ENCODE measurements around the gene RASSF5.

DNA sequence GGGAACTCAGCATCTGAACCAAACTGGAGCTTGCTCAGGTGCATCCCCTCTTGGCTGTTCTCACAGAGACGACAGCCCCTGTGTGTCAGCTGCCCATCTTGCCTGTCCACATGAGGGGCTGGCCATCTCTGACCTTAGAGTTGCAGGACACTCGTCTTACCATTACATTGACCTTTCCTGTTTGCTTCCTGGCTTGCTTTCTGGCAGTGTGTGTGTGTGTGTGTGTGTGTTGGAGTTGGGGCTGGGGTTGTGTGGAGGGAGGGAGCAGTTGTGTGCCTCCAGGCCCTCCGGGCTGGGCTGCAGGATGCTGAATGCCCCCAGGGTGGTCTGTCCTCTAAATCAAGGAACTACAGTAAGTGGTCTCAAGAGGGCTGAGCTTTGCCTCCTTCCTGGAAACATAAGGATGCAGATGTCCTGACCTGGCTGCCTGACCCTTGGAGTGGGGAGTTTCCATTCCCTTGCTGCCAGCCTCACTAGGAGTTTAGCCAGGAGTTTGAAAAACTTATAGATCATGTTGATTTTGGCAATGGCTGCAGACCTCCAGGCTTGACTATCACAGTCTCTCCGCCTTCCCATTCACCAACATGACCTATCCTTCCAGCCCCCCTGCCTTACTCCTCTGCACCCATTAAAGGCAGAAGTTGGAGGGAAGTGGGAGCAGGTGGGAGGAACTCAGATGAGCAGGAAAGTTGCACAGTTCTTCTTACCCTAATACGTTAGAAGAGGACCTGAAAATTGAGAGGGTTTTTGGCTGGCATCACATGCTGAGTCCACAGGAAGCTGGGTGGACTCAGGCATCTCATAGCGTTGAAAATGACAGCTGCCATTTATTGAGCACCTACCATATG is 19.0 kb downstream of the RASSF5 start:
- TF ChIP-seq EZH2 (IDR thresholded peaks at IDR 0.05; ENCODE audit: low read depth, unreplicated experiment): no peak
- no peak for TF ChIP-seq POLR2AphosphoS5 (IDR thresholded peaks at IDR 0.05; ENCODE audit: low read depth)
- TF ChIP-seq CTCF (conservative IDR thresholded peaks at IDR 0.05; ENCODE audit: low read depth in 2 of 2): no peak
- TF ChIP-seq, protein P1, sequence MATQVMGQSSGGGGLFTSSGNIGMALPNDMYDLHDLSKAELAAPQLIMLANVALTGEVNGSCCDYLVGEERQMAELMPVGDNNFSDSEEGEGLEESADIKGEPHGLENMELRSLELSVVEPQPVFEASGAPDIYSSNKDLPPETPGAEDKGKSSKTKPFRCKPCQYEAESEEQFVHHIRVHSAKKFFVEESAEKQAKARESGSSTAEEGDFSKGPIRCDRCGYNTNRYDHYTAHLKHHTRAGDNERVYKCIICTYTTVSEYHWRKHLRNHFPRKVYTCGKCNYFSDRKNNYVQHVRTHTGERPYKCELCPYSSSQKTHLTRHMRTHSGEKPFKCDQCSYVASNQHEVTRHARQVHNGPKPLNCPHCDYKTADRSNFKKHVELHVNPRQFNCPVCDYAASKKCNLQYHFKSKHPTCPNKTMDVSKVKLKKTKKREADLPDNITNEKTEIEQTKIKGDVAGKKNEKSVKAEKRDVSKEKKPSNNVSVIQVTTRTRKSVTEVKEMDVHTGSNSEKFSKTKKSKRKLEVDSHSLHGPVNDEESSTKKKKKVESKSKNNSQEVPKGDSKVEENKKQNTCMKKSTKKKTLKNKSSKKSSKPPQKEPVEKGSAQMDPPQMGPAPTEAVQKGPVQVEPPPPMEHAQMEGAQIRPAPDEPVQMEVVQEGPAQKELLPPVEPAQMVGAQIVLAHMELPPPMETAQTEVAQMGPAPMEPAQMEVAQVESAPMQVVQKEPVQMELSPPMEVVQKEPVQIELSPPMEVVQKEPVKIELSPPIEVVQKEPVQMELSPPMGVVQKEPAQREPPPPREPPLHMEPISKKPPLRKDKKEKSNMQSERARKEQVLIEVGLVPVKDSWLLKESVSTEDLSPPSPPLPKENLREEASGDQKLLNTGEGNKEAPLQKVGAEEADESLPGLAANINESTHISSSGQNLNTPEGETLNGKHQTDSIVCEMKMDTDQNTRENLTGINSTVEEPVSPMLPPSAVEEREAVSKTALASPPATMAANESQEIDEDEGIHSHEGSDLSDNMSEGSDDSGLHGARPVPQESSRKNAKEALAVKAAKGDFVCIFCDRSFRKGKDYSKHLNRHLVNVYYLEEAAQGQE (IDR thresholded peaks at IDR 0.05; ENCODE audit: unreplicated experiment): no peak
- no peak for TF ChIP-seq EZH2phosphoT487 (IDR thresholded peaks at IDR 0.05; ENCODE audit: unreplicated experiment)
- no peak for TF ChIP-seq JUNB (IDR thresholded peaks at IDR 0.05; ENCODE audit: unreplicated experiment)
- TF ChIP-seq CREB1 (CRISPR knock-in tag; IDR thresholded peaks at IDR 0.05; ENCODE audit: low read depth): no peak
- TF ChIP-seq NANOG (IDR thresholded peaks at IDR 0.05; ENCODE audit: borderline replicate concordance): no peak
- no peak for TF ChIP-seq ZNF331 (CRISPR knock-in tag; IDR thresholded peaks at IDR 0.05; ENCODE audit: low read depth)
- TF ChIP-seq STAT1 (IDR thresholded peaks at IDR 0.05; ENCODE audit: unreplicated experiment): no peak
- TF ChIP-seq, protein P2, sequence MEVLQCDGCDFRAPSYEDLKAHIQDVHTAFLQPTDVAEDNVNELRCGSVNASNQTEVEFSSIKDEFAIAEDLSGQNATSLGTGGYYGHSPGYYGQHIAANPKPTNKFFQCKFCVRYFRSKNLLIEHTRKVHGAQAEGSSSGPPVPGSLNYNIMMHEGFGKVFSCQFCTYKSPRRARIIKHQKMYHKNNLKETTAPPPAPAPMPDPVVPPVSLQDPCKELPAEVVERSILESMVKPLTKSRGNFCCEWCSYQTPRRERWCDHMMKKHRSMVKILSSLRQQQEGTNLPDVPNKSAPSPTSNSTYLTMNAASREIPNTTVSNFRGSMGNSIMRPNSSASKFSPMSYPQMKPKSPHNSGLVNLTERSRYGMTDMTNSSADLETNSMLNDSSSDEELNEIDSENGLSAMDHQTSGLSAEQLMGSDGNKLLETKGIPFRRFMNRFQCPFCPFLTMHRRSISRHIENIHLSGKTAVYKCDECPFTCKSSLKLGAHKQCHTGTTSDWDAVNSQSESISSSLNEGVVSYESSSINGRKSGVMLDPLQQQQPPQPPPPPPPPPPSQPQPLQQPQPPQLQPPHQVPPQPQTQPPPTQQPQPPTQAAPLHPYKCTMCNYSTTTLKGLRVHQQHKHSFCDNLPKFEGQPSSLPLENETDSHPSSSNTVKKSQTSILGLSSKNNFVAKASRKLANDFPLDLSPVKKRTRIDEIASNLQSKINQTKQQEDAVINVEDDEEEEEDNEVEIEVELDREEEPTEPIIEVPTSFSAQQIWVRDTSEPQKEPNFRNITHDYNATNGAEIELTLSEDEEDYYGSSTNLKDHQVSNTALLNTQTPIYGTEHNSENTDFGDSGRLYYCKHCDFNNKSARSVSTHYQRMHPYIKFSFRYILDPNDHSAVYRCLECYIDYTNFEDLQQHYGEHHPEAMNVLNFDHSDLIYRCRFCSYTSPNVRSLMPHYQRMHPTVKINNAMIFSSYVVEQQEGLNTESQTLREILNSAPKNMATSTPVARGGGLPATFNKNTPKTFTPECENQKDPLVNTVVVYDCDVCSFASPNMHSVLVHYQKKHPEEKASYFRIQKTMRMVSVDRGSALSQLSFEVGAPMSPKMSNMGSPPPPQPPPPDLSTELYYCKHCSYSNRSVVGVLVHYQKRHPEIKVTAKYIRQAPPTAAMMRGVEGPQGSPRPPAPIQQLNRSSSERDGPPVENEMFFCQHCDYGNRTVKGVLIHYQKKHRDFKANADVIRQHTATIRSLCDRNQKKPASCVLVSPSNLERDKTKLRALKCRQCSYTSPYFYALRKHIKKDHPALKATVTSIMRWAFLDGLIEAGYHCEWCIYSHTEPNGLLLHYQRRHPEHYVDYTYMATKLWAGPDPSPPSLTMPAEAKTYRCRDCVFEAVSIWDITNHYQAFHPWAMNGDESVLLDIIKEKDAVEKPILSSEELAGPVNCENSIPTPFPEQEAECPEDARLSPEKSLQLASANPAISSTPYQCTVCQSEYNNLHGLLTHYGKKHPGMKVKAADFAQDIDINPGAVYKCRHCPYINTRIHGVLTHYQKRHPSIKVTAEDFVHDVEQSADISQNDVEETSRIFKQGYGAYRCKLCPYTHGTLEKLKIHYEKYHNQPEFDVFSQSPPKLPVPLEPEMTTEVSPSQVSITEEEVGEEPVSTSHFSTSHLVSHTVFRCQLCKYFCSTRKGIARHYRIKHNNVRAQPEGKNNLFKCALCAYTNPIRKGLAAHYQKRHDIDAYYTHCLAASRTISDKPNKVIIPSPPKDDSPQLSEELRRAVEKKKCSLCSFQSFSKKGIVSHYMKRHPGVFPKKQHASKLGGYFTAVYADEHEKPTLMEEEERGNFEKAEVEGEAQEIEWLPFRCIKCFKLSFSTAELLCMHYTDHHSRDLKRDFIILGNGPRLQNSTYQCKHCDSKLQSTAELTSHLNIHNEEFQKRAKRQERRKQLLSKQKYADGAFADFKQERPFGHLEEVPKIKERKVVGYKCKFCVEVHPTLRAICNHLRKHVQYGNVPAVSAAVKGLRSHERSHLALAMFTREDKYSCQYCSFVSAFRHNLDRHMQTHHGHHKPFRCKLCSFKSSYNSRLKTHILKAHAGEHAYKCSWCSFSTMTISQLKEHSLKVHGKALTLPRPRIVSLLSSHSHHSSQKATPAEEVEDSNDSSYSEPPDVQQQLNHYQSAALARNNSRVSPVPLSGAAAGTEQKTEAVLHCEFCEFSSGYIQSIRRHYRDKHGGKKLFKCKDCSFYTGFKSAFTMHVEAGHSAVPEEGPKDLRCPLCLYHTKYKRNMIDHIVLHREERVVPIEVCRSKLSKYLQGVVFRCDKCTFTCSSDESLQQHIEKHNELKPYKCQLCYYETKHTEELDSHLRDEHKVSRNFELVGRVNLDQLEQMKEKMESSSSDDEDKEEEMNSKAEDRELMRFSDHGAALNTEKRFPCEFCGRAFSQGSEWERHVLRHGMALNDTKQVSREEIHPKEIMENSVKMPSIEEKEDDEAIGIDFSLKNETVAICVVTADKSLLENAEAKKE (CRISPR knock-in tag; IDR thresholded peaks at IDR 0.05): no peak
- TF ChIP-seq, protein P3, sequence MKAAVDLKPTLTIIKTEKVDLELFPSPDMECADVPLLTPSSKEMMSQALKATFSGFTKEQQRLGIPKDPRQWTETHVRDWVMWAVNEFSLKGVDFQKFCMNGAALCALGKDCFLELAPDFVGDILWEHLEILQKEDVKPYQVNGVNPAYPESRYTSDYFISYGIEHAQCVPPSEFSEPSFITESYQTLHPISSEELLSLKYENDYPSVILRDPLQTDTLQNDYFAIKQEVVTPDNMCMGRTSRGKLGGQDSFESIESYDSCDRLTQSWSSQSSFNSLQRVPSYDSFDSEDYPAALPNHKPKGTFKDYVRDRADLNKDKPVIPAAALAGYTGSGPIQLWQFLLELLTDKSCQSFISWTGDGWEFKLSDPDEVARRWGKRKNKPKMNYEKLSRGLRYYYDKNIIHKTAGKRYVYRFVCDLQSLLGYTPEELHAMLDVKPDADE (IDR thresholded peaks at IDR 0.05): no peak
